Measurements from ENCODE around the gene NDUFB11.
A peak's percentile ranks its signal among the peaks of the same experiment; 100 is the strongest.

Gene NDUFB11

DNA sequence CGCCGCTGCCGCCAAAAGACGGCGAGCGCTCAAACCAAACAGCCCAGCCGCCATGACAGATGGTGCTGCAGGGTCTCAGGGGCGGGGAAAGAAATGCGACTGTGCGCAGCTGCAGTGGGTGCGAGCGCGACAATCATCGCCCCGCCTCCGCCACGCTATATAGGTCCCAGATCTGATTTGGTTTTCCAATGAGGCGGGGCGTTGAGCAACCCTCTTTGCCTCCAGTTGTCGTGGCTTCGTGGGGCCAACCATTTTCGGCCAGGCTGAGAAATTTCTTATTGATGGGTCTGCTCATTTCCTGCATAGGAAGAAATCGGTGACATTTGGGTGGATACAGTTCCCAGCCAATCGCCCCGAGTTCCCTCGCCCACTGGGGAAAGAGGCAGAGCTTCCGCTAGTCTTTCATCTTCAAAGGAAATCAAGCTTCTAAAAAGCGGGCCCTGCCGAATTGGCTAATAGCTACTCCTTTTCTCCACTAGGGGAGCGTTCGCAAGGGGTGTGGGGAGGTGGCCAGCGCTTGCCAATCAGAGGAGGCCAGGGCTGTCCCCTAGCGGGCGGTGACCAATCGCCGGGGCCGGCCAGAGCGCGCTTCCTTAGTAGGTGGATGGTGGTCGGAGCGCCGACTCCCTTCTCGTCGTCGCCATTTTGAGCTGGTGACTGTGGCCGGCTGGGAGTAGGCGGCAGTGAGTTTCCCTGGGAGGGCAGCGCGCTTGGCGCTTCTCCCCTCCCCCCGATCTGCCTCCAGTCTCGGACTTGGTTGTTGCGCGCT lies at the start of gene NDUFB11, which contains the start of gene RBM10:
TSS of gene NDUFB11 (minus strand) at position 77 of the 769 bp plus-strand sequence. CDS start at position 54, 23 bp downstream.
TSS of gene RBM10 (plus strand) at position 596 of the 769 bp plus-strand sequence. CDS start 2,261 bp downstream, outside the sequence.
- peak; percentile 69 to 91 (median 84) for DNase-seq (ENCODE audit: low read depth in 2 of 3, low spot score in 1 of 3)

- peak; percentile 84 to 99 (median 86) for DNase-seq (ENCODE audit: low read depth in 2 of 3, low spot score in 1 of 3)
Observed at GRCh38 chrX:47193475-47194193, 49.1 kb upstream of the NDUFB11 start, which contains the start of gene UBA1. TSS of gene UBA1 (plus strand) at chrX:47193829. CDS start at chrX:47198803, 4,974 bp downstream.

GRCh38 chrX:47191806-47192401 lies 47.4 kb upstream of the NDUFB11 start:
- no peak for DNase-seq (ENCODE audit: low read depth in 2 of 3, low spot score in 1 of 3)

GRCh38 chrX:47191331-47191730 lies 46.8 kb upstream of the NDUFB11 start:
- peak in 2 of 3 donors; percentile 25 to 29 for DNase-seq (ENCODE audit: low read depth in 2 of 3, low spot score in 1 of 3)

- peak; percentile 67 to 79 (median 76) for DNase-seq (ENCODE audit: low read depth in 2 of 3, low spot score in 1 of 3)
Observed at GRCh38 chrX:47190445-47191269, 46.2 kb upstream of the NDUFB11 start.

DNA sequence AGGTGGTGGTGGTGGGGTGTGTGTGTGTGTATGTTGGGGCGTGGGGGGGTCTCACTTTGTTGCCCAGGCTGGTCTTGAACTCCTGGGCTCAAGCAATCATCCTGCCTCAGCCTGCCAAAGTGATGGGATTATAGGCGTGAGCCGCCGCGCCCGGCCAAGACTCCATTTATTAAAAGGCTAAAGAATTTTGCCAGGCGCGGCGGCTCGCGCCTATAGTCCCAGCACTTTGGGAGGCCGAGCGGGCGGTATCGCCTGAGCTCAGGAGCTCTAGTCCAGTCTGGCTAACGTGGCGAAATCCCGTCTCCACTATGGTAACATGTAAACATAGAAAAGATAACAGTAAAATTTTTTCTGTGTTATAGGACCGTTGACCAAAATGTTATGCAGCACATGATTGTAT lies 45.4 kb upstream of the NDUFB11 start:
- no peak for DNase-seq (ENCODE audit: low read depth in 2 of 3, low spot score in 1 of 3)

DNA sequence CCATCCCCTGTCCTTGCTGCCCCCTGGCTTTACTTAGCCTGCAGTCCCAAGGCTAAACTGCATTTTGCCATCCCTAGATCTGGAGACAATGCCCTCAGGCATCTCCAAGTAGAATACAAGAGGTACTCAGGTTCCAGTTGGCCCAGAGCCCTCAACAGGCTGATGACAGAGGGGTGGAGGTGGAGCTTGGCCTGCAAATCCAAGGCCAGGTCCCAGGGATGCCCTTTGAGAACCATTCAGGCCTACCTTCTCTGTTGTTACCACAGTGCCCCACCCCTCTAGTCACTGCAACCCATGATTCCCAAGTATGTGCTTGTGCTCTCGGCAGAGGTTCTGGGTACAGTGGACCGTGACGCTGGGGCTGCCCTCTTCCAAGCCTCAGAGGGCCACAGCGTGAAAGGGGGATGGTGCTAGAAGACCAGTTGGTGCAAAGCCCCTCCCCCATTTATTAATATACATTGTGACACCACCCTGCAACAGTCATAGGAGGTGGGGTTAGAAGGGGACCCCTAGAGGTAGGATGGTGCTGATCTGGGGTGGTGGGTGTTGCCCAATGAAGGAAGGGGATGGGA lies 42.7 kb upstream of the NDUFB11 start:
- DNase-seq (ENCODE audit: low read depth in 2 of 3, low spot score in 1 of 3): no peak

- no peak for DNase-seq (ENCODE audit: low read depth in 2 of 3, low spot score in 1 of 3)
Observed at GRCh38 chrX:47186096-47186740, 41.7 kb upstream of the NDUFB11 start.

DNA sequence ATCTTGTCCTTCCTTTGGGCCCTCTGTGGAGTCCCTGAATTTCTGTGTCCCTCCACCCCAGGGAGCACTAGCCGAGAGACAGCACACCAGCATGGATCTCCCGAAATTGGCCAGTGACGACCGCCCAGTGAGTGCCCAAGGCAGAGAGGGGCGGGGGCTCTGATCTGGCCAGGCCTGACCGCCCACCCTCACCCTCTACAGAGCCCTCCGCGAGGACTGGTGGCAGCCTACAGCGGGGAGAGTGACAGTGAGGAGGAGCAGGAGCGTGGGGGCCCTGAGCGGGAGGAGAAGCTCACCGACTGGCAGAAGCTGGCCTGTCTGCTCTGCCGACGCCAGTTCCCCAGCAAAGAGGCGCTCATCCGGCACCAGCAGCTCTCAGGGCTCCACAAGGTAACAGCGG lies 40.7 kb upstream of the NDUFB11 start:
- DNase-seq (ENCODE audit: low read depth in 2 of 3, low spot score in 1 of 3): no peak

DNA sequence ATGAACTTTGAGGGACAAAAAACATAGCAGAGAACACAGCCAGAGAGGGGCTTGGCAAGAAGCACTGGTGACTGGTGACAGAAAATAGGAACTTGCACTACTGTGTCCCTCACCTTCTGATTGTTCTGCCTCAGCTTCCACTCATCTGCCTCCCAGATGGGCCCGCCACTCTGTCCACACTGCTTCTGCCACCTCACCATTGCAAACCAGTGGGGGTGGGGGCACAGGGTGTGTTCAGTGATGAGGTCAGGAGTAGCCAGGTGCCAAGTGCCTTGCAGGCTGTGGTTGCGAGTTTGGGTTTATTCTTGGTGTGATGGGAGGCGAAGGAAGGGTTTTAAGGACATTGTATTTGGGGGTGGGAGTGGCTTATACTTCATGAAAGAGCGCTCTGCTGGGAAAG lies 40.0 kb upstream of the NDUFB11 start:
- DNase-seq (ENCODE audit: low read depth in 2 of 3, low spot score in 1 of 3): no peak

GRCh38 chrX:47182106-47182700 lies 37.7 kb upstream of the NDUFB11 start:
- DNase-seq (ENCODE audit: low read depth in 2 of 3, low spot score in 1 of 3): no peak

GRCh38 chrX:47181301-47181700 lies 36.8 kb upstream of the NDUFB11 start:
- no peak for DNase-seq (ENCODE audit: low read depth in 2 of 3, low spot score in 1 of 3)

GRCh38 chrX:47180346-47180745 lies 35.8 kb upstream of the NDUFB11 start:
- no peak for DNase-seq (ENCODE audit: low read depth in 2 of 3, low spot score in 1 of 3)

DNA sequence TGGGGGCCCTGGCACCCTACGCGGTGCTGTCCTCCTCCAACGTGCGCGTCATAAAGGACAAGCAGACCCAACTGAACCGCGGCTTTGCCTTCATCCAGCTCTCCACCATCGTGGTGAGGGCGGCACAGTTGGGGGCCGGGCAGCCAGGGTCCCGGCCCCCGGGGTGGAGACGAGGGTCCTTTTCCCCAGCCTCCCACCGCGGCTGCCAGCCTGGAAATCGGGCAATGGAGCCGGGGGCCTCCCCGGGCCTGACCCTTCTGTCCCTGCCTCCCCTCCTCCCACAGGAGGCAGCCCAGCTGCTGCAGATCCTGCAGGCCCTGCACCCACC lies 35.4 kb upstream of the NDUFB11 start:
- DNase-seq (ENCODE audit: low read depth in 2 of 3, low spot score in 1 of 3): no peak

DNA sequence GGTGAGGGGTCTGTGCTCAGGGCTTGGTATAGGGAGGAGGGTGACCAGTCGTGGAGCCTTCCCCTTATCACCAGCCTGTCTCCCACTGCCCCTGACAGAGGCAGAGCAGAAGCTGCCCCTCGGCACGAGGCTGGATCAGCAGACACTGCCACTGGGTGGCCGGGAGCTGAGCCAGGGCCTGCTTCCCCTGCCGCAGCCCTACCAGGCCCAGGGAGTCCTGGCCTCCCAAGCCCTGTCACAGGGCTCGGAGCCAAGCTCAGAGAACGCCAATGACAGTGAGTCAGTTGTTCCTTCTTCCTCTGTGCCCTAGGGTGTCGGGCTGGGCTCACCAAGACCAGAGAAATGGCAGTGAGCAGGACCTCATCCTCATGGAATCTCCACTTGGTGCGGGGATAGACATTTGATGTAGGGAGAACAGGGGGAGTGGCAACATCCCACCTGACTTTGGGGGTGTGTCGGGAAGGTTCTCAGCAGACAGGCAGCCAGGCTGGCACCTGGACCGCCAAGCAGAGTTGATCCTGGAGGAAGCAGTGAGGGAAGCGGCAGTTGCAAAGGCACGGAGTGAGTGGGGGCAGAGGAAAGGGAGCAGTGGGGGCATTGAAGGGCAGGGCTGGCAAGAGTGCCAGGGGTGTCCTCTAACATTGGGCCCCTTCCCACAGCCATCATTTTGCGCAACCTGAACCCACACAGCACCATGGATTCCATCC lies 34.9 kb upstream of the NDUFB11 start:
- no peak for DNase-seq (ENCODE audit: low read depth in 2 of 3, low spot score in 1 of 3)

- DNase-seq (ENCODE audit: low read depth in 2 of 3, low spot score in 1 of 3): no peak
Observed at GRCh38 chrX:47178337-47178736, 33.8 kb upstream of the NDUFB11 start.

DNA sequence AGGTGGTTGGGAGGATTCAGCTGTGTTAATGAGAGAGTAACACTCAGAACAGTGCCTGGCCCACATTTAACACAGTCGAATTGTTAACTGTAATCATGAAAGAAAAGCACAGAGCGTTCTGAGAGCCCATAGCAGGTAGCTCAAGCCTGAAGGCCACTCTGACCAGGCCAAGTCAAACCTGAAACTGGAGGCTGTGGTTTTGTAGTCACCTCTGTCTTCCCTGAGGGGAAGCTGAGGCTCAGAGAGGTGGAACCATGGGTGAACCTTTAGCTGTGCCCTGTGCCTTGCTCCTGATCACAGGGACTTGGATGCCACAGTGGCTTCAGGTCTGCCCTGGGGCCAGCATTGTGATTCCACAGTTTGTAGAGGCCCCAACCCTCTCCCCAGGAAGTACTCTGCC lies 32.6 kb upstream of the NDUFB11 start:
- DNase-seq (ENCODE audit: low read depth in 2 of 3, low spot score in 1 of 3): no peak

DNA sequence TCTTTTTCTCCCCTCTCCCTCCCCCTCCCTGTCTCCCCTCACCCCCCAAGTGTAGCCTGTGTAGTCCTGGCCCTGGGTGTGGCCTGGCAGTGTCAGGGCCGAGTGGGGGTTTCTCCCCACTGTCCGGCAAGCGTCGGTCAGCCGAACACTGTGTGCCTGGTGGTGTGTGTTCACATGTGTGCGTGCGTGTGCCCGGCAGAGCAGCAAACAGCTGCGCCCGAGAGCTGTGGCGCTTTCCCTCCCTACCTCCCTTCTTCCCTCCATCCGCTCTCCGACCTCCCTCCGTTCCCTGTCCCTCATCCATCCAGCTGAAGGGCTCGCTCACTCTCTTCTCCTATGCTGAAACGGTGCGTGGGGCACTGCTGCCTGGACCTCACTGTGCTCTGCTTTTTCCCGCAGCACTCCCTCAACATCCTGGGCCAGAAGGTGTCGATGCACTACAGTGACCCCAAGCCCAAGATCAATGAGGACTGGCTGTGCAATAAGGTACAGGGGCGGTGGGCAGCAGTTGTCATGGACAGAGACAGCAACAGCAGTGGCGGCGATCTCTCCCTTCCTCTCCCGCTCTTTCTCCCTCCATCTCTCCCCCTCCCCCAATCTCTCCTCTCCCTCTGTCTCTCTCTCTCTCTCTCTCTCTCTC lies 31.7 kb upstream of the NDUFB11 start:
- no peak for DNase-seq (ENCODE audit: low read depth in 2 of 3, low spot score in 1 of 3)

GRCh38 chrX:47175588-47175980 lies 31.1 kb upstream of the NDUFB11 start:
- no peak for DNase-seq (ENCODE audit: low read depth in 2 of 3, low spot score in 1 of 3)

Measured in stimulated activated CD4-positive, alpha-beta T cell treated with anti-CD3 and anti-CD28 coated beads, Interleukin-12 subunit alpha, Interleukin-12 subunit beta, amount 100 ng/mL, for 48 hours (primary cell).